GM21529 (cell line): Measurements from ENCODE around the gene CLSTN2.

Experiments used
- ATAC-seq: cut with Tn5 transposase; IDR thresholded peaks from one replicate; pipeline ENCODE4 v1.9.1; 2021; ENCODE audit not compliant: unreplicated experiment

The CLSTN2 gene

GRCh38 chr3:140091143-140091542 is 156.2 kb downstream of the CLSTN2 start:
- ATAC-seq = no peak

GRCh38 chr3:140092848-140093536 is 158.0 kb downstream of the CLSTN2 start:
- ATAC-seq = no peak

- no peak for ATAC-seq
Observed at GRCh38 chr3:140093742-140094141, 158.8 kb downstream of the CLSTN2 start.

GRCh38 chr3:140094487-140094886 is 159.5 kb downstream of the CLSTN2 start:
- no peak for ATAC-seq

- no peak for ATAC-seq
Observed at GRCh38 chr3:140096037-140096436, 161.1 kb downstream of the CLSTN2 start.

GRCh38 chr3:140097874-140098635 is 163.1 kb downstream of the CLSTN2 start:
- ATAC-seq = no peak

- ATAC-seq = no peak
Observed at GRCh38 chr3:140100479-140100878, 165.5 kb downstream of the CLSTN2 start.

- ATAC-seq = no peak
Observed at GRCh38 chr3:140103166-140103565, 168.2 kb downstream of the CLSTN2 start.

- ATAC-seq = no peak
Observed at GRCh38 chr3:140103986-140104645, 169.1 kb downstream of the CLSTN2 start.

- no peak for ATAC-seq
Observed at GRCh38 chr3:140113996-140114788, 179.2 kb downstream of the CLSTN2 start.

GRCh38 chr3:140114789-140115080 is 179.8 kb downstream of the CLSTN2 start:
- ATAC-seq = no peak

- ATAC-seq = no peak
Observed at GRCh38 chr3:140117096-140117526, 182.1 kb downstream of the CLSTN2 start.

GRCh38 chr3:140122183-140122582 is 187.2 kb downstream of the CLSTN2 start:
- no peak for ATAC-seq

- no peak for ATAC-seq
Observed at GRCh38 chr3:140128217-140128616, 193.2 kb downstream of the CLSTN2 start.

- ATAC-seq = no peak
Observed at GRCh38 chr3:140128631-140129030, 193.6 kb downstream of the CLSTN2 start.

GRCh38 chr3:140129768-140130284 is 194.8 kb downstream of the CLSTN2 start:
- no peak for ATAC-seq

GRCh38 chr3:140131895-140132294 is 196.9 kb downstream of the CLSTN2 start:
- no peak for ATAC-seq

- no peak for ATAC-seq
Observed at GRCh38 chr3:140134231-140134965, 199.4 kb downstream of the CLSTN2 start.

GRCh38 chr3:140135461-140135860 is 200.5 kb downstream of the CLSTN2 start:
- ATAC-seq = no peak

GRCh38 chr3:140143367-140144069 is 208.5 kb downstream of the CLSTN2 start:
- ATAC-seq = no peak
